Transverse colon (tissue), 4 donors: Measurements from ENCODE around the gene GRM7.

Experiments used
- CTCF ChIP-seq, 5 experiments: fragments of 200-600 bp in 3 of 5; fragments of 450-650 bp in 2 of 5; sonication (generic) in 3 of 5; IDR thresholded peaks; 1 replicate in 2 of 5; 2 replicates in 3 of 5; pipeline ENCODE4 v1.5.1; 2016 to 2017; ENCODE audit warnings: antibody characterized with exemption in 5 of 5, inconsistent platforms in 3 of 5, mild to moderate bottlenecking in 2 of 5, moderate library complexity in 1 of 5
- POLR2A ChIP-seq: fragments of 450-650 bp; IDR thresholded peaks from one replicate; pipeline ENCODE4 v1.6.1; 2016; ENCODE audit warnings: antibody characterized with exemption, mild to moderate bottlenecking, moderate library complexity
- POLR2AphosphoS5 ChIP-seq, 3 donors: sonication (generic); formaldehyde crosslinking; IDR thresholded peaks; one replicate each; pipeline ENCODE4 v1.6.1; 2016; ENCODE audit warnings: antibody characterized with exemption in 3 of 3

DNA sequence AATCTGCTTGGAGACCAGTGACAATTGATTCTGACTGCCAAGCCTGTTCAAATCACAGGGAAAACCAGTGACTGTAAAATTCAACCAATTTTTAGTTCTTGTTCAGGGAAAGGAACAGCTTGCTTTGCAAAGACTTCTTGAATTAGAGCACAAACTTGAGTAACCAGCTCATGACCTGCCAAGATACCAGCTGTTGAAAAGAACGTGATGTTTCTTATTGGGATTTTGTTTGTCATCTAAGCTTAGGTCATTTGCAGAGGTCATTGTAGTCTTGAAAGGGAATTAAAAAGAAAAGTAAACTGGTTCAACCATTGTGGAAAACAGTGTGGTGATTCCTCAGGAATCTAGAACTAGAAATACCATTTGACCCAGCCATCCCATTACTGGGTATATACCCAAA is 428.2 kb downstream of the GRM7 start:
- TF ChIP-seq POLR2A = no peak
- TF ChIP-seq CTCF (IDR thresholded peaks at IDR 0.05) = no peak
- no peak for TF ChIP-seq POLR2AphosphoS5 (IDR thresholded peaks at IDR 0.05)
